Activated gamma-delta T cell treated with anti-CD3 and anti-CD28 coated beads, Interleukin-2, amount 50 U/mL, for 16 hours (primary cell): ENCODE measurements around the gene STK32B.
"Not testable (repeated sequence)": the region's sequence is repeated elsewhere in the genome, so short reads cannot be mapped to it uniquely, and the experiment has no call there.

Source experiments
- DNase-seq: peaks from one replicate; pipeline ENCODE4 v3.0.0-alpha.2; 2020; ENCODE audit warnings: low read depth

Gene STK32B

GRCh38 chr4:5030927-5031326, 20.4 kb upstream of the STK32B start:
- DNase-seq = no peak

- DNase-seq = no peak
These were observed 18.5 kb upstream of the STK32B start for GRCh38 chr4:5032813-5033212.

- no peak for DNase-seq
These were observed 17.9 kb upstream of the STK32B start for GRCh38 chr4:5033281-5033841.

GRCh38 chr4:5034206-5034605, 17.1 kb upstream of the STK32B start:
- DNase-seq = no peak

- no peak for DNase-seq
These were observed 15.0 kb upstream of the STK32B start for GRCh38 chr4:5036239-5036638.

- no peak for DNase-seq
These were observed 13.4 kb upstream of the STK32B start for GRCh38 chr4:5037553-5038551.

- no peak for DNase-seq
These were observed 11.5 kb upstream of the STK32B start for GRCh38 chr4:5039800-5040199.

GRCh38 chr4:5040856-5041620, 10.2 kb upstream of the STK32B start:
- no peak for DNase-seq

GRCh38 chr4:5041699-5042098, 9.6 kb upstream of the STK32B start:
- no peak for DNase-seq

- no peak for DNase-seq
These were observed 7.7 kb upstream of the STK32B start for GRCh38 chr4:5043579-5043978.

GRCh38 chr4:5044341-5044740, 6.9 kb upstream of the STK32B start:
- DNase-seq = no peak

- DNase-seq = no peak
These were observed 6.2 kb upstream of the STK32B start for GRCh38 chr4:5045097-5045496.

- no peak for DNase-seq
These were observed 2.6 kb upstream of the STK32B start for GRCh38 chr4:5048721-5049120.

GRCh38 chr4:5050520-5051277, 581 bp upstream of the STK32B start:
- DNase-seq = no peak

GRCh38 chr4:5052204-5052702, 973 bp downstream of the STK32B start:
- no peak for DNase-seq

GRCh38 chr4:5052726-5053425, 1.6 kb downstream of the STK32B start:
- no peak for DNase-seq

GRCh38 chr4:5054532-5054931, 3.3 kb downstream of the STK32B start:
- DNase-seq = no peak

GRCh38 chr4:5055411-5055810, 4.1 kb downstream of the STK32B start:
- DNase-seq = no peak

GRCh38 chr4:5066101-5066500, 14.8 kb downstream of the STK32B start:
- DNase-seq = no peak

- DNase-seq = not testable (repeated sequence)
These were observed 15.7 kb downstream of the STK32B start for GRCh38 chr4:5066968-5067367.

GRCh38 chr4:5067908-5068307, 16.6 kb downstream of the STK32B start:
- no peak for DNase-seq
